HepG2 (cell line): ENCODE data around the gene ECHS1. TPM values are rescaled to one million over a fixed set of nuclear protein-coding genes. Genes with fewer than 3 reads are reported as not detected.

ENCODE experiments used
- CAMTA2 ChIP-seq: sonication (generic); formaldehyde crosslinking; IDR thresholded peaks from 2 replicates; pipeline ENCODE4 v1.4.0; 2020; ENCODE audit warnings: mild to moderate bottlenecking, missing genetic modification reagents, borderline replicate concordance
- DZIP1 ChIP-seq: sonication (generic); formaldehyde crosslinking; IDR thresholded peaks from 2 replicates; pipeline ENCODE4 v1.5.0; 2020; ENCODE audit warnings: mild to moderate bottlenecking, missing genetic modification reagents
- ELF1 ChIP-seq: sonication (generic); formaldehyde crosslinking; IDR thresholded peaks from 2 replicates; pipeline ENCODE4 v1.4.0; 2020; ENCODE audit warnings: missing genetic modification reagents
- HNF4A ChIP-seq: sonication (generic); formaldehyde crosslinking; IDR thresholded peaks from 2 replicates; pipeline ENCODE4 v1.4.0; 2020; ENCODE audit warnings: missing genetic modification reagents
- IRF1 ChIP-seq: sonication (generic); formaldehyde crosslinking; IDR thresholded peaks from 2 replicates; pipeline ENCODE4 v1.4.0; 2020; ENCODE audit warnings: low read depth, mild to moderate bottlenecking, missing genetic modification reagents
- MAX ChIP-seq: IDR thresholded peaks from 2 replicates; pipeline ENCODE4 v1.6.1; 2012; ENCODE audit warnings: inconsistent platforms
- MYPOP ChIP-seq: sonication (generic); formaldehyde crosslinking; IDR thresholded peaks from 2 replicates; pipeline ENCODE4 v1.8.1; 2023; ENCODE audit warnings: mild to moderate bottlenecking, moderate library complexity, missing genetic modification reagents
- SMAD9 ChIP-seq: sonication (generic); formaldehyde crosslinking; IDR thresholded peaks from 2 replicates; pipeline ENCODE4 v1.5.1; 2020; ENCODE audit warnings: mild to moderate bottlenecking, missing genetic modification reagents
- TBX2 ChIP-seq: sonication (generic); formaldehyde crosslinking; IDR thresholded peaks from 2 replicates; pipeline ENCODE4 v1.5.0; 2020; ENCODE audit warnings: missing genetic modification reagents, mild to moderate bottlenecking, borderline replicate concordance
- TFDP2 ChIP-seq: sonication (generic); formaldehyde crosslinking; IDR thresholded peaks from 2 replicates; pipeline ENCODE4 v1.4.0; 2020; ENCODE audit warnings: missing genetic modification reagents
- ZBTB26 ChIP-seq: IDR thresholded peaks from 2 replicates; pipeline ENCODE4 v1.6.1; 2016; ENCODE audit warnings: missing compliant biosample characterization, missing genetic modification reagents, borderline replicate concordance
- ZNF225 ChIP-seq: sonication (generic); formaldehyde crosslinking; IDR thresholded peaks from 2 replicates; pipeline ENCODE4 v1.4.0; 2020; ENCODE audit warnings: mild to moderate bottlenecking, missing genetic modification reagents
- ZNF333 ChIP-seq: sonication (generic); formaldehyde crosslinking; IDR thresholded peaks from 2 replicates; pipeline ENCODE4 v1.4.0; 2020; ENCODE audit warnings: mild to moderate bottlenecking, missing genetic modification reagents, borderline replicate concordance
- ZNF639 ChIP-seq: conservative IDR thresholded peaks from 2 replicates; pipeline ENCODE4 v1.6.1; 2018; ENCODE audit warnings: missing genetic modification reagents
- ZNF761 ChIP-seq: sonication (generic); formaldehyde crosslinking; conservative IDR thresholded peaks from 2 replicates; pipeline ENCODE4 v1.4.0; 2020; ENCODE audit warnings: mild to moderate bottlenecking, missing genetic modification reagents
- ZNF784 ChIP-seq: sonication (generic); formaldehyde crosslinking; IDR thresholded peaks from 2 replicates; pipeline ENCODE4 v1.5.1; 2020; ENCODE audit warnings: missing genetic modification reagents, mild to moderate bottlenecking, borderline replicate concordance
- polyA plus RNA-seq, 8 experiments: library from polyadenylated mRNA; depleted of rRNA in 3 of 8; stranded (reverse) in 7 of 8; unstranded in 1 of 8; fragments of >200 nt; fragmentation: Illumina TruSeq in 4 of 8; extraction: Trizol in 4 of 8; gene quantifications; 2 replicates each; pipeline versions ENCODE4 v1.2.1 to v1.2.3, GENCODE V29; 2011 to 2016; ENCODE audit warnings: low read depth in 4 of 8, missing spikeins in 1 of 8, mixed read lengths in 1 of 8; ENCODE audit not compliant: insufficient read depth in 1 of 8
- total RNA-seq, 5 experiments: library from RNA; depleted of rRNA; stranded (reverse); fragments of >200 nt; fragmentation: Illumina TruSeq; extraction: Trizol; gene quantifications; 2 replicates each; pipeline ENCODE4 v1.2.3, GENCODE V29; 2016; ENCODE audit warnings: low read depth in 1 of 5

ECHS1 gene
- total and polyA plus RNA-seq, 2 of the 13 experiments (the other 11 are each of a cell fraction or from before 2014, with no cell fraction given): 32.7 to 195 TPM

- no peak for TF ChIP-seq SMAD9 (CRISPR knock-in tag)
- peak; percentile 97 for TF ChIP-seq ZNF761 (CRISPR knock-in tag)
- no peak; the same call in 1 of the 2 replicates for TF ChIP-seq DZIP1
- TF ChIP-seq ZNF639 (CRISPR knock-in tag): peak; percentile 97
- peak; percentile 94 for TF ChIP-seq ZNF784
- no peak; the same call in 1 of the 2 replicates for TF ChIP-seq CAMTA2
- peak; percentile 58; the same call in 1 of the 2 replicates for TF ChIP-seq TBX2 (CRISPR knock-in tag)
- TF ChIP-seq MAX: peak; percentile 97
- TF ChIP-seq TFDP2 (CRISPR knock-in tag): peak; percentile 96
- TF ChIP-seq ELF1: peak; percentile 64
- TF ChIP-seq ZBTB26: peak; percentile 63; the same call in 1 of the 2 replicates
- TF ChIP-seq HNF4A (CRISPR knock-in tag): peak; percentile 49
- peak; percentile 35; the same call in 1 of the 2 replicates for TF ChIP-seq ZNF333 (CRISPR knock-in tag)
- TF ChIP-seq MYPOP: peak; percentile 76; the same call in 1 of the 2 replicates
- TF ChIP-seq ZNF225 (CRISPR knock-in tag): peak; percentile 94
- TF ChIP-seq IRF1 (CRISPR knock-in tag): 0 out of 2 replicates have a peak, but pooled peaks have one; percentile 45
These were observed 21.0 kb upstream of the ECHS1 start, which contains the start of gene MTG1 (continued) for GRCh38 chr10:133394064-133394663.
